Renal pelvis (tissue), 4 donors: ENCODE data around the gene NPBWR2. TPM values are rescaled to one million over a fixed set of nuclear protein-coding genes. Genes with fewer than 3 reads are reported as not detected.
"Not testable (repeated sequence)": the region's sequence is repeated elsewhere in the genome, so short reads cannot be mapped to it uniquely, and the experiment has no call there.

Experiments
- DNase-seq: peaks from one replicate; pipeline ENCODE4 v3.0.0-alpha.2; 2013
- polyA plus RNA-seq, 3 donors: library from polyadenylated mRNA; unstranded; fragments of 120-200 nt; gene quantifications; one replicate each; pipeline ENCODE4 v1.2.1, GENCODE V29; 2013; ENCODE audit not compliant: insufficient read length in 3 of 3

The NPBWR2 gene
- polyA plus RNA-seq, 3 donors = not detected

DNA sequence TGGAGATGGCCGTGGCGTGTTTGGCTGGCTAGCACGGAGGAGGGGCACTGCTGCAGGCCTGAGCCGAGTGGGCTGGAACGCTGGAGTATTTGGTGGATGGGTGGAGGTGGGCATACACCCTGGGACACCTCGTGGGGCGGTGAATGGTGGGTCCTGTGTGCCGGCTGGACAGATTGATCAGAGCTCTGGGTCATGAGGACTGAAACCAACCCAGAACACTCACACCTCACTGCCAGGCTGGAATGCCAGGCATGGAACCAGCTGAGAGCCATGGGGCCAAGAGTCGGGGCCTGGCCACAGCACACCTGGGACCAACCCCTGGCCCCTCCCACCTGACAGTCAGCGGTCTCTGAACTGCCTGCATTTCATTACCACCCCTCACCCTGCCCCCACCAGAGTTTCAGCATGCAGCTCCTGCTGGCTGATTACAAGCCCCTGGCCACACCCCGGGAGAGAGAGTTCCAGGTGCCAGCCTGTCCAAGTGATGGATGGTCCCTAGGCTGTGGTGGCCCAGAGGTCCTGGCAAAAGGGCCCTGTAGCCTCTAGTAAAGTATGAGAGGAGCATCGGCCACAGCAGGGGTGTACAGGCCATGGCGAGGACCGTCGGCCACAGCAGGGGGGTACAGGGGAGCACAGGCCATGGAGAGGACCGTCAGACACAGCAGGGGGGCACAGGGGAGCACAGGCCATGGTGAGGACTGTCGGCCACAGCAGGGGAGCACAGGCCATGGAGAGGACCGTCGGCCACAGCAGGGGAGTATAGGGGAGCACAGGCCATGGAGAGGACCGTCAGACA lies 3.3 kb downstream of the NPBWR2 start:
- DNase-seq = no peak

DNA sequence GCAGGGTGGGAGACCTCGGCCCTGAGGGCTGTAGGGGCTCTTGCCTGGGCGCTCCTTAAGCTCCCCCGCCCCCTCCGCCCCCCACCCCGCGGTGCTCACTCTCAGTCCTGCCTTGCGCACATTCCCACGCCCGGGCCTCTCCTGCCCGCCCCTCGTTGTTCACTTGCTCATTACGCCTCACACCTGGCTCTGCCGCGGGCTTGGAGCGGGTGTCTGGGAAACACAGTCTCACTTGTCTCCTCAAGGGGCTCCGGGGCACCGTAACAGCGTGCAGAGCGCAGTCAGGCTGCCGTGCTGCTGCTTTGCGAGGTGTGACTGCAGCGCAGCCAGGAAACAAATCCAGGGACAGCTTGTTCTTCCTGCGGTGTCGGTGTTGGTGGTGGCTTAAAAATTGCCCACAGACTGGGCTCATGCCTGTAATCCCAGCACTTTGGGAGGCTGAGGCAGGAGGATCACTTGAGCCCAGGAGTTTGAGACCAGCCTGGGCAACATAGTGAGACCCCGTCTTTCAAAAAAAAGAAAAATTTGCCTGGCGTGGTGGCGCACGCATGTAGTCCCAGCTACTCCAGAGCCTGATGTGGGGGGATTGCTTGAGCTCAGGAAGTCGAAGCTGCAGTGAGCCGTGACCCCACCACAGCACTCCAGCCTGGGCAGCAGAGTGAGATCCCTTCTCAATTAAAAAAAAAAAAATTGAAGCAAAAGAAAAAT lies 4.6 kb downstream of the NPBWR2 start:
- peak; percentile 62 for DNase-seq

DNA sequence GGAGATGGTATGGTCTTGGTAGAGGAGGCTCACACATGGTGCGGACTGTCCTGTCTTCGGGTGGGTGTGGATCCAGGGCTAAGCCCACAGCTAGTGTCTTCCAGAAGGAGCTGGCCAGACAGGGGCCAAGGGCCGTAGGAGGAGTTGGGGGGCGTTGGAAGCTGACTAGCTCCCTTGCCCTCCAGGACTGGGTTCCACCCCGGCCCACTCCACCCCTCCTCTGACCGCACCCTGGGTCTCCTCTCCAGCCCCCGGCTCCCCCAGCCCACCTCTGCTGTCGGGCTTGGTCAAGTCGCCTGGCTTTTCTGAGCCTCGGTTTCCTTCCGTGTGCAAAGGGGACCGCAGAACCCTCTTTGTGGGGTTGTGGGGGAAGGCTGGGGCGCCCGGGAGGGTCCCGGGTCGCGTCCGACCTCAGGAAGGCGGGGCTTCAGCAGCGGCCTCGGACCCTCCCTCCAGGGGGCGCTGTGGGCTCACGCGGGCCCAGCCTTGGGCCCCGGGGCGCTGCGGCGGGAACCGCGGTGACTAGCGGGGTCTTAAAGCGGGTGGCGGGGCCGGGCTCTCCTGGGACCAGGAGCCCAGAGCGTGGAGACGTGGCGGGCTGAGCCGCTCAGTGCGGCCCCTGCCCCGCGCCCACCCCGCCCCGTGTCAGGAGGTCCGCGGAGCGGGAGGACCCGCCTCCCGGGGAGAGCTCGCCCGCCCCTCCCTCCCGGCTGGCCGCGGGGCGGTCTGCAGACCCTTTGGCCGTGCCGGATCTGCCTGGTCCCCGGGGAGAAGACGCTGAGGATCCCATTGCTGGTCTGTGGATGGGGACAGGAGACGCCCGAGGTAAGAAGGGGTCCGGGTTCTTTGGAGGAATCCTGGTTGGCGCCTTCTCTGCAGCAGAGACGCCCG lies 5.4 kb downstream of the NPBWR2 start:
- DNase-seq = no peak

DNA sequence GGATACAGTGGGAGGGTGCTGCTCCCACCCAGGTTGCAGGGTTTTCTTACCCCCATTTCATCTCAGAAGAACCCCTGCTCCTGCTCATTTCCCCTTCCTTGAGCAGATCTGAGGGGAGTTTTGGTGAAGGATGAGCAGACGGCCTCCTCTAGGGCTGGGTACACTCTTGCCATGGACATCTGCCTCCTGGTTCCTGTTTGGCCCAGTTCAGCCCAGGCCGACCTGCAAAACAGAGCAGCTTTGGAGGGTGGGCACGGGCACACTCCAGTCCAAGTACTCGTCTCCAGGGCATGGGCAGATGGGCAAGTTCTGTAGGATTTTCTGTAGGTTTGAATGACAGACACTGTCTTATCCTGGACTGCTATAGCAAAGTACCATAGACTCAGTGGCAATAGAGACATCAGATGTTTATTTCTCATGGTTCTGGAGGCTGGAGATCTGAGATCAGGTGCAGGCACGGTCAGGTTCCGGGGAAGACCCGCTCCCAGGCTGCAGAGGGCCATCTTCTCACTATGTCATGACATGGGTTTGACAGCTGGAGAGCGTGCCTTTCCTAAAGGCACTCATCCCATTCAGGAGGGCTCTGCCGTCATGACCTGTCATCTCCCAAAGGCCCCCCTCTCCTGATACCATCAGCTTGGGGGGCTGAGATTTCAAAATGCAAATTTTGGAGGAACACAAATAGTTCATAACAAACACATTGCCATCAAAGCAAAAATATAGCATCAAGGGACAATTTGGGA lies 6.2 kb downstream of the NPBWR2 start:
- no peak for DNase-seq

DNA sequence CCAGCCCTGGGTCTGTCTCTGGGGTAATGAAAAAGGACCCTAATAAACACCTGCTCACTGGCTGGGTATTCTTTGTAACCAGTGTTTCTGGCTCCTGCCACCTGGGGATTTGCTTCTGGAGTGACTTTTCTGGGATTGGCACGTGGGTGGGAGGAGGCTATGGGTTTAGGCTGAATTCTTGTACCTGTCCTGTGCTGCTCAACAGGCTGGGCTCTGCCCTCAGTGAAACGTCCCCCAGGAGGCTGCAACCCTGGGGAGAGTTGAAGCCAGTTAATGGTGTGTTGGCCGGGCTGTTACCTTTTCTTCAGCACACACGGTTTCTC lies 6.8 kb downstream of the NPBWR2 start:
- no peak for DNase-seq

DNA sequence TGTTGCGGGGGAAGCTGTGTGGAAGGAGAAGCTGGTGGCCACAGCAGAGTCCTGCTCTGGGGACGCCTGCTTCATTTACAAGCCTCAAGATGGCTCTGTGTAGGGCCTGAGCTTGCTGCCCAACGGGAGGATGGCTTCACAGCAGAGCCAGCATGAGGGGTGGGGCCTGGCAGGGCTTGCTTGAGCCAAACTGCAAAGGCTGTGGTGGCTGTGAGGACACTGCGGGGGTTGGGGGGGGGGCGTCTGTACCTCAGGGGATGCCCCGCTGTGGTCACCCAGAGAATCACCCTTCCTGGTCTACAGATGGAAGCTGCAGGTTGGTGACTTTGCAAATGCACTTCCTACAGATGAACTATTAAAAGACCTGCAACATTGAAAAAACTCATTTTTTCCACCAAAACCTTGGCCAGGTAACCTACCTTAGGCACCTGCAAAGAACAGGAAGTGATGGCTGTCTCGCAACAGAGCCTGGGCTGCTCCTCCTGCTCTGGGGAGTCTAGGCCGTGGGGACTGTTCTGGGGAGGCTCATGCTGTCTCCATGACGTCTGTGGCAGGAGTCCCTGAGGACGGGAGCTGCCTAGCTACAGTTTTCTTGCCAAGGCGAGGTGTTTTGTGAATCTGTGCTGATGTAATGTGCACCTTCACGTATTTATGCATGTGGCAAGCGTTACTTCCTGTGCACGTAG lies 7.3 kb downstream of the NPBWR2 start:
- no peak for DNase-seq

DNA sequence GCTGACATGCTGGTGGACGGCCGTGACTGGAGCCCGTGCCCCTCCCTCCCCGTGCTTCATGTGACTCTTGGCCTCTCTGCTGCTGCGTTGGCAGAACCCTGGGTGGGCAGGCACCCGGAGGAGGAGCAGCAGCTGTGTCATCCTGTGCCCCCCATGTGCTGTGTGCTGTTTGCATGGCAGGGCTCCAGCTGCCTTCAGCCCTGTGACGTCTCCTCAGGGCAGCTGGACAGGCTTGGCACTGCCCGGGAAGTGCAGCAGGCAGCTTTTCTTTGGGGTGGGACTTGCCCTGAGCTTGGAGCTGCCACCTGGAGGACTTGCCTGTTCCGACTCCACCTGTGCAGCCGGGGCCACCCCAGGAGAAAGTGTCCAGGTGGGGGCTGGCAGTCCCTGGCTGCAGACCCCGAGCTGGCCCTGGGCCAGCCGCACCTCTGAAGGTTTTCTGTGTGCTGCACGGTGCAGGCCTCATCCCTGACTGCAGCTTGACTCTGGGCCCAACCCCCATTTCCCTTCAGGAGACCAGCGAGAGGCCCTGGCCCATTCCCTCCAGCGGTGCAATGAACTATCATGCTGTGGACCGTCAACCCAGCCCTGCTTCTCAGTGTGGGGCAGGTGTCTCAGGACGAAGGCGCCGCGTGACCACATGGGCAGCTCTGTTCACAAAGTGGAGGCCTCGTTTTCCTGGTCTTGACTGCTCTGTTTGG lies 8.1 kb downstream of the NPBWR2 start:
- no peak for DNase-seq

DNA sequence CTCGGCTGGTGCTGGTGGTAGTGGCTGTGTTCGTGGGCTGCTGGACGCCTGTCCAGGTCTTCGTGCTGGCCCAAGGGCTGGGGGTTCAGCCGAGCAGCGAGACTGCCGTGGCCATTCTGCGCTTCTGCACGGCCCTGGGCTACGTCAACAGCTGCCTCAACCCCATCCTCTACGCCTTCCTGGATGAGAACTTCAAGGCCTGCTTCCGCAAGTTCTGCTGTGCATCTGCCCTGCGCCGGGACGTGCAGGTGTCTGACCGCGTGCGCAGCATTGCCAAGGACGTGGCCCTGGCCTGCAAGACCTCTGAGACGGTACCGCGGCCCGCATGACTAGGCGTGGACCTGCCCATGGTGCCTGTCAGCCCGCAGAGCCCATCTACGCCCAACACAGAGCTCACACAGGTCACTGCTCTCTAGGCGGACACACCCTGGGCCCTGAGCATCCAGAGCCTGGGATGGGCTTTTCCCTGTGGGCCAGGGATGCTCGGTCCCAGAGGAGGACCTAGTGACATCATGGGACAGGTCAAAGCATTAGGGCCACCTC lies 8.8 kb downstream of the NPBWR2 start:
- DNase-seq = no peak

DNA sequence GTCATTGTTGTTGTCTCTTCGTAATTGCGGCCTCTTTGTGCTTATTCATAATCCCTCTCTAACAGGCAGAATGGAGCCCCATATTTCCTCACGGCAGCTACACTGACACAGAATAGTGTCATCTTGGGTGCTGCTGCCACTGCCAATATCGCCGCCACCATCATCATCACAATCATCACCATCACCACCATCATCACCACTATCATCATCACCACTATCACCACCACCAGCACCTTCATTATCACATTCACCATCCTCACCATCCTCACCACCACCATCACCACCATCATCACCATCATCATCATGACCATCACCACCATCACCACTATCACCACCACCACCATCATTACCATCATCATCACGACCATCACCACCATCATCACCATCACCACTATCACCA lies 10.8 kb downstream of the NPBWR2 start:
- DNase-seq = no peak

DNA sequence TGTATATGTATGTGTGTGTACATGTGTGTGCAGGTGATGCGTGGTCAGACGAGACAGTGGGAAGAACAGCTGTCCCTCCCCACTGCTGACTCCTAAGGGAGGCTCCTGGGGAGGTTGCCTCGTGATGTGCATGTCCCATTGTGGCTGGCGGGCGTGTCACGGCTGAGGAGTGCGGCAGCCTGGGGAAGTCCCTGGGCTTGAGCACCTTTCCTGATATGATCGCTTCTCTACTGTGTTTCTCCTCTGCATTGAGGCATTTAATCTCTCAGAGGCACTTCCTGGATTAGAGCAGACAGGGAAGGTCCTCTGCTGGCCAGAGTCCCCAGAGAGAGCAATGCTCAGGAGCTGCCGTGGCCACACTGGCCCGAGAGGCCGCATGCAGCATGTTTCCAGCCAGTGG lies 11.4 kb downstream of the NPBWR2 start:
- DNase-seq = no peak

DNA sequence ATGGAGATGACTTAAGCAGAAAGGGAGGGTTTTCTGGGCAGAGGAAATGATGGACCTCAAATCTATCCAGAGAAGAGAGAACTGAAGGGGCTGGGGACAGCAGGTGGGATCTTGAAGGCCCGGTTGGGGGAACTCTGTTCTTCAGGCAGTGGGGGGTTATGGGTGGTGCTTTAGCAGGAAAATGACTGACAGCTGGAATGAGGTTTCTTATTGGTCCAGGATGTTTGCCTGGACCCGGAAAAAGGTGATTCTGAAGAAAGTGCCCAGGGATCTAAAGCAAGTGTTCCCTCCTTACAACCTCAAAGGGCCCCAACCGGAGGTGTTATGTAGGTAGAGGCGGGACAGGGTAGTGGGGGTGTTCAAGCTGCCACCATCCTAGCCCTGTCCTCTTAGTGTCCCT lies 11.9 kb downstream of the NPBWR2 start:
- DNase-seq = no peak

DNA sequence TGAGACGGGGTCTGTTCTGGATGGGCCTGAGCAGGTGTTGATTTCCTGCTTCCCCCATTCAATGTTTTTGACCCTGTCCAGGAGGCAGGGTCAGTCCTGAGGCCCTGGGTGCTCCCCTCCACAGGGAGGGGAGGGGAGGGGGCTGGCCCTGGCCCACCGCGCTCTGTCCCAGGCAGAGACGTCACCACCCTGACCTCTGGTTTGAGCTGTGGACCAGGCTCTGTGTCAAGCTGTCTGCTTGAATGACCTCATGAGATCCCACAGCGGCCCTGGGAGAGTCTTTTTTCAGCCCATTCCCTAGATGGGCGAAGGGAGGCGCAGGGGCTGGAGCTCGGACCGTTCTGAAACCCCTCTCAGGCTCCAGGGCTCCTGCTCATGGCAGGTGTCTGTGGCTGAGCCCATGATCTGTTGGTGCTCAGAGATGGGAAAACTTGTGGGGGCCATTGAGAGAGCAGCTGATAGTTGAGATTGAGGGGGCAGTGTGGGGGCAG lies 14.3 kb downstream of the NPBWR2 start:
- DNase-seq = no peak

DNA sequence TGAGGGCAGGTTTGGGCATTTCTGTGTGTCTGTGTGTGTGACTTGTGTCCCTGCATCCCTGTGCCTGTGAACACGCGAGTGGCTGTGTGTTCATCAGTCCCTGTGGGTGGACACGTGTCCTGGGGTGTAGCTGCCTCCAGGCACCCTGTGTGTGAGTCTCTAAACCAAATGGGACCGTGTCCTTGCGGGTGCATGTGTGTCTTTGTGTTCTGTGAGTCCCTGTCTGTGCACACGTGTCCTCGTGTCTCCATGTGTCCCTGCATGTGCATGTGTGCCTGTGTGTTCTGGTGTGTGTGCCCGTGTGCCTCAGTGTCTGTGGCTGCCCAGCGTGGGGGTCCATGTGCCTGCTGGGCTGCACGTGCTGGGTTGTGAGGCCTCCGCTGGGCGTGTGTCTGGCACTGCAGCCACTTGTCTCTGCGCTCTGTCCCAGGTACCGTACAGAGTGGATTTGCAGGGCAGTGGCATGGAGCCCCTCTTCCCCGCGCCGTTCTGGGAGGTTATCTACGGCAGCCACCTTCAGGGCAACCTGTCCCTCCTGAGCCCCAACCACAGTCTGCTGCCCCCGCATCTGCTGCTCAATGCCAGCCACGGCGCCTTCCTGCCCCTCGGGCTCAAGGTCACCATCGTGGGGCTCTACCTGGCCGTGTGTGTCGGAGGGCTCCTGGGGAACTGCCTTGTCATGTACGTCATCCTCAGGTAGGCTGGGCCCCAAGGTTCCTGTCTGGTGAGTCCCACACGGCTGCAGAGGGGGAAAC lies 14.9 kb downstream of the NPBWR2 start:
- no peak for DNase-seq

DNA sequence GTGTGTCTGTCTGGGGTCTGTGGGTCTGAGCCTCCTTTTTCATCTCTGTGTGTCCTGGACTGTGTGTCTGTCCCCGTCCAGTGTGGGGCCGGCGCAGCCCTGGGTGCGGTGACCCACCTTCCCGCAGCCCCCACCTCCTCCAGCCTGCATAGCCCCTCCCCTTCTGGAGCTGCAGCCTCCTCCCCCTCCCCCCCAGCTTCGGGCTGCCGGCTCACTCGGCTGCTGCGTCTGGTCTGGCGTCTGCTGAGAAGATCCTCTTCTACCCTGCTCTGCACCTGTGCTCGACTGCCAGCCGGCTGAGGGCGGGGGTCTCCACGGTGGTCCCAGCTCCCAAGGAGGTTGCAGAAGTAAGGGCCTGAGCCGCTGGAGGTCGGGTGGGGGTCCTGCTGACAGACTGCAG lies 15.6 kb downstream of the NPBWR2 start:
- DNase-seq = no peak

DNA sequence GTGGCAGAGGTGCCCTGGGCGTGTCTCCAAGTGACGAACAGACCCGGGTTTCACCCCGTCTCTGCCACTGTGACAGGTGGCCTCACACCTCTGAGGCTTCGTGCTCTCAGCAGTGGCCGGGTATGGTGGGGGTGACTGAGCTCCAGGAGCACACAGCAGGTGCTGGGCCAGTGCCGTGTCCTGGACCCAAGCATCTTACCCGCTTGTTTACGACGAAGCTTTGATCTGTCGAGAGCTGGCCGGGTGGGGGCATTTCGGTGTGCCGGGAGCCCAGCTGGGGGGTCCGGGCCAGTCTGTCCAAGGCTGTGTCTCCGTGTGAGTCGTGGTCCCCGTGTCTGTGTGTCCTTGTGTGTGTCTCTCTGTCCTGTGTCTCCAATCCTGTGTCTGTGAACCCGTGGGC lies 16.0 kb downstream of the NPBWR2 start:
- no peak for DNase-seq

DNA sequence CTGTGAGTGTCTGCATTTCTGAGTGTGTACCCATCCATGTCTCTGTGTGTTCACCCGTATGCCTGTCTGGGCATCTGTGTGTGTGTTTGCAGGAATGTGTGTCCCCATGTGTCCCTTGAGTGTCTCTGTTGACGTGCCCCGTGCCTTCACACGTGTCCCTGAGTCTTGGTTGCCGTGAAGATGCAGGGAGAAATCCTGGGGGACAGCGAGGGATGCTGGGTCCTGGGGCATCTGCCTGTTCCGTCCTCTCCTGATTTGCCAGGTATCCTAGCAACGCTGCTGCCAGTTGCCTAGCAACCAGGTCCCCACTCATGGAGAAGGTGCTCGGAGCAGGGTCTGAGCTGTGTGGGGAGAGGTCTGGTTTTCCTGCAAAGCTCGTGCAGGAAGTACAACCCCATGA lies 17.2 kb downstream of the NPBWR2 start:
- DNase-seq = no peak

DNA sequence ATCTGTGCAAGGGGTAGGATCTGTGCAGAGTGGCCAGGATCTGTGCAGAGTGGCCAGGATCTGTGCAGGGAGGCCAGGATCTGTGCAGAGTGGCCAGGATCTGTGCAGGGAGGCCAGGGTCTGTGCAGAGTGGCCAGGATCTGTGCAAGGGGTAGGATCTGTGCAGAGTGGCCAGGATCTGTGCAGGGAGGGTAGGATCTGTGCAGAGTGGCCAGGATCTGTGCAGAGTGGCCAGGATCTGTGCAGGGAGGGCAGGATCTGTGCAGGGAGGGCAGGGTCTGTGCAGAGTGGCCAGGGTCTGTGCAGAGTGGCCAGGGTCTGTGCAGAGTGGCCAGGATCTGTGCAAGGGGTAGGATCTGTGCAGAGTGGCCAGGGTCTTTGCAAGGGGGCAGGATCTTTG lies 18.8 kb downstream of the NPBWR2 start:
- DNase-seq = not testable (repeated sequence)

DNA sequence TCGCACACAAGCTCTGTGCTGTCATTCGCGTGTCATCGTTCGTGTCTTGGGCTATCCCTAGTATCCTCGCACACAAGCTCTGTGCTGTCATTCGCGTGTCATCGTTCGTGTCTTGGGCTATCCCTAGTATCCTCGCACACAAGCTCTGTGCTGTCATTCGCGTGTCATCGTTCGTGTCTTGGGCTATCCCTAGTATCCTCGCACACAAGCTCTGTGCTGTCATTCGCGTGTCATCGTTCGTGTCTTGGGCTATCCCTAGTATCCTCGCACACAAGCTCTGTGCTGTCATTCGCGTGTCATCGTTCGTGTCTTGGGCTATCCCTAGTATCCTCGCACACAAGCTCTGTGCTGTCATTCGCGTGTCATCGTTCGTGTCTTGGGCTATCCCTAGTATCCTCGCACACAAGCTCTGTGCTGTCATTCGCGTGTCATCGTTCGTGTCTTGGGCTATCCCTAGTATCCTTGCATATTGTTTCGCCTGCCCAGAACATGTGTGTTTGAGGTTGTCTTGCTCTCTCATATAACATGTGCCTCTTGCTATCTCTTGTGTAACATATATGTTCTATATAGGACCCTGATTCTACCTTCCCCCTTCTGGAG lies 20.0 kb downstream of the NPBWR2 start:
- DNase-seq = not testable (repeated sequence)

DNA sequence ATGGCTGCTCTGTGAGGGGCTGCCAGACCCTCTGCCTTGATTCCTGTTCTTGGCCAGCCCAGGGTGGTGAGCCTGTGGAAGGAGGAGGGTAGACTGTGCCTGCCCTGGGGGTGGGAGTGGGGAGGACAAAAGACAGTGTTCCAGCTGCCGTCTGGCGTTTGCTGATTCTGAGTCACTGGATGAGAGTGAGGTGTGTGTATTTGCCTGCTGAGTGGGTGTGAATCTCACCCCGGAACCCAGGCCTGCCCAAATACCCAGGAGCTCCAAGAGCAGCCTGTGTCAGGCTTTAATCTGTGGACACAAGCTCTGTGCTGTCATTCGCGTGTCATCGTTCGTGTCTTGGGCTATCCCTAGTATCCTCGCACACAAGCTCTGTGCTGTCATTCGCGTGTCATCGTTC lies 20.6 kb downstream of the NPBWR2 start:
- DNase-seq = no peak
